ENCODE measurements around the gene PRDM16.

DNA sequence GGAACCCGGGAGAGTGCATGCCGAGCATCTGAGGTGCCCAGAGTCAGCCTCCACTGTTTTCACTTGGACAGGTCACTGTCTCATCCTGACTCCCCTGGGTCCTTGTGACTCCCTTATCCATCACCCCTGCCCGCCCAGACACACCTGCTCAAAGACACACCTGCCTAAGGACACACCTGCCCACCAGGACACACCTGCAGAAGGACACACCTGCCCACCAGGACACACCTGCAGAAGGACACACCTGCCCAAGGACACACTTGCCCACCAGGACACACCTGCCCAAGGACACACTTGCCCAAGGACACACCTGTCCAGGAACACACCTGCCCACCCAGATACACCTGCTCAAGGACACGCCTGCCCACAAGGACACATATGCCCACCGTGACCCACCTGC is 314.7 kb downstream of the PRDM16 start:
- no peak for TF ChIP-seq CTCF (IDR thresholded peaks at IDR 0.05)
- TF ChIP-seq POLR2A (IDR thresholded peaks at IDR 0.05): no peak
- TF ChIP-seq EP300 (IDR thresholded peaks at IDR 0.05): no peak
